ENCODE measurements around the gene RAP1A.

DNA sequence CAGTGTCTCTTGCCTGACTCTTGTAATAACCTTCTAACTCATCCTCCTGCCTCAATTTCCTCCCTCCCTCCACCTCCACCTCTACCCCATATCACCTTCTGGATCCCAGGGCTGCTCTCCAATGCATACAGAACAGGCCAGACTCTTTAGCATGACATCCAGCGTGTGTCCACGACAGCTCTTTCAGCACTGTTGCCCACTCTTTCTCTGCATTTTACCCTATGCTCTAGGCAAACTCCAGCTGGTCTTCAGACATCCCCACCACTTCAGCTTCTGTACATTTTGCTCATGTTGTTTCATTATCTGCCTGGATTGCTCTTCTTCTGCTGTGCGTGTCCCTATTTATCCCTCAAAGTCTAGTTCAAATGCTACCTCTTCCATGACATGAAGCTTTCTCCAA, 114.8 kb downstream of the RAP1A start:
- TF ChIP-seq, protein P1, sequence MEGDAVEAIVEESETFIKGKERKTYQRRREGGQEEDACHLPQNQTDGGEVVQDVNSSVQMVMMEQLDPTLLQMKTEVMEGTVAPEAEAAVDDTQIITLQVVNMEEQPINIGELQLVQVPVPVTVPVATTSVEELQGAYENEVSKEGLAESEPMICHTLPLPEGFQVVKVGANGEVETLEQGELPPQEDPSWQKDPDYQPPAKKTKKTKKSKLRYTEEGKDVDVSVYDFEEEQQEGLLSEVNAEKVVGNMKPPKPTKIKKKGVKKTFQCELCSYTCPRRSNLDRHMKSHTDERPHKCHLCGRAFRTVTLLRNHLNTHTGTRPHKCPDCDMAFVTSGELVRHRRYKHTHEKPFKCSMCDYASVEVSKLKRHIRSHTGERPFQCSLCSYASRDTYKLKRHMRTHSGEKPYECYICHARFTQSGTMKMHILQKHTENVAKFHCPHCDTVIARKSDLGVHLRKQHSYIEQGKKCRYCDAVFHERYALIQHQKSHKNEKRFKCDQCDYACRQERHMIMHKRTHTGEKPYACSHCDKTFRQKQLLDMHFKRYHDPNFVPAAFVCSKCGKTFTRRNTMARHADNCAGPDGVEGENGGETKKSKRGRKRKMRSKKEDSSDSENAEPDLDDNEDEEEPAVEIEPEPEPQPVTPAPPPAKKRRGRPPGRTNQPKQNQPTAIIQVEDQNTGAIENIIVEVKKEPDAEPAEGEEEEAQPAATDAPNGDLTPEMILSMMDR (IDR thresholded peaks at IDR 0.05 in 4 of 5, conservative IDR thresholded peaks at IDR 0.05 in 1 of 5) = no peak
- TF ChIP-seq POLR2A (IDR thresholded peaks at IDR 0.05) = no peak

All from gastrocnemius medialis (tissue), 4 donors.